ENCODE measurements around the gene HNRNPLL.

DNA sequence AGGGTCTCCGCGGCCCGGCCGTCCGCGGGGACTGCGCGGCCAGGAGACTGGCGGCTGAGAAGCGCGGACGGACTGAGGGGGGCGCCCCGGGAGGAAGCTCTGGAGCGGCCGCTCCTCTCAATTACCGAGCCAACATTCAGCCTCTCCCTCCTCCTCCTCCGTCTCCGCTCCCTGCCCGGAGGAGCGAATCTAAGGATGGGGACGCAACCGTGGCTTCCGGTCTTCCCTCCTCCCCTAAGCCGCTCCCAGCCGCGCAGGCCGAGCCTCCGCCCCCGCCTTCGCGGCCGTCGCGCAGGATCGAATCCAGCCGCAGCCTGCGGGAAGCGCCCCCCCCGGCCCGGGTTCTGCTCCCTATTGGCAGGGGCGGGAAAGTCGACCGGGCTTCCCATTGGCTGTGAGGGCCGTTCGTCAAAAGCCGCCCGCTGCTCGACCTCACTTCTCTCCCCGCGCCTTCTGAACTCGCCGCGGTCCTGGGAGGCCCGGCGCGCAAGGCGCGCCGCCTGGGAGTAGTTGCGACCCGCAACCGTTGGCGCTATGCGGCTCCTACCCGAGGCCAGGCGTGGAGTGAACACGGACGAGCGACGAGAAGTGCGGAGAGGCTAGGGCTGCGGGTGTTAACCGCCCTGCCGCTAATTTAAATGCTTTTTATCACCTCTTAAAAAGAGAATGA is at the start of gene HNRNPLL:
- TF ChIP-seq EZH2 (IDR thresholded peaks at IDR 0.05; ENCODE audit: borderline replicate concordance, low read depth, low read length, poor library complexity, severe bottlenecking): no peak
- TF ChIP-seq, protein P1, sequence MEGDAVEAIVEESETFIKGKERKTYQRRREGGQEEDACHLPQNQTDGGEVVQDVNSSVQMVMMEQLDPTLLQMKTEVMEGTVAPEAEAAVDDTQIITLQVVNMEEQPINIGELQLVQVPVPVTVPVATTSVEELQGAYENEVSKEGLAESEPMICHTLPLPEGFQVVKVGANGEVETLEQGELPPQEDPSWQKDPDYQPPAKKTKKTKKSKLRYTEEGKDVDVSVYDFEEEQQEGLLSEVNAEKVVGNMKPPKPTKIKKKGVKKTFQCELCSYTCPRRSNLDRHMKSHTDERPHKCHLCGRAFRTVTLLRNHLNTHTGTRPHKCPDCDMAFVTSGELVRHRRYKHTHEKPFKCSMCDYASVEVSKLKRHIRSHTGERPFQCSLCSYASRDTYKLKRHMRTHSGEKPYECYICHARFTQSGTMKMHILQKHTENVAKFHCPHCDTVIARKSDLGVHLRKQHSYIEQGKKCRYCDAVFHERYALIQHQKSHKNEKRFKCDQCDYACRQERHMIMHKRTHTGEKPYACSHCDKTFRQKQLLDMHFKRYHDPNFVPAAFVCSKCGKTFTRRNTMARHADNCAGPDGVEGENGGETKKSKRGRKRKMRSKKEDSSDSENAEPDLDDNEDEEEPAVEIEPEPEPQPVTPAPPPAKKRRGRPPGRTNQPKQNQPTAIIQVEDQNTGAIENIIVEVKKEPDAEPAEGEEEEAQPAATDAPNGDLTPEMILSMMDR (conservative IDR thresholded peaks at IDR 0.05; ENCODE audit: low read depth, low read length): no peak
